Panc1 (cell line): ENCODE results near the gene SMYD4. TPM values are rescaled to one million over a fixed set of nuclear protein-coding genes. Genes with fewer than 3 reads are reported as not detected.
A peak's percentile ranks its signal among the peaks of the same experiment; 100 is the strongest.

Experiments used
- ATAC-seq: fragments of 200-7000 bp; cut with Tn5 transposase; 2 replicates; pipeline ENCODE4 v1.9.1; 2020; ENCODE audit warnings: mild to moderate bottlenecking, moderate library complexity
- BruUV-seq: library from RNA; stranded (reverse); fragments of 400-500 nt; replicated peaks from 2 replicates; lab custom pipeline; 2021; lab: Mats Ljungman, UMichigan
- CTCF ChIA-PET: fragments of 300-600 bp; sonication (Branson Sonifier 250); formaldehyde crosslinking; loops from one replicate; lab custom pipeline; 2022; ENCODE audit warnings: antibody characterized with exemption; lab: Charles Lee
- POLR2A ChIA-PET: fragments of 300-600 bp; sonication (Branson Sonifier 250); formaldehyde crosslinking; loops from one replicate; lab custom pipeline; 2022; ENCODE audit warnings: antibody characterized with exemption; lab: Charles Lee
- DNase-seq: peaks from one replicate; pipeline ENCODE4 v3.0.0-alpha.2; 2010; ENCODE audit warnings: low read depth, low spot score
- H3K27ac ChIP-seq: 2 replicates; pipeline ENCODE4 v1.5.1; 2011; ENCODE audit warnings: mild to moderate bottlenecking, low read length, inconsistent platforms
- H3K27me3 ChIP-seq: fragments of 200-500 bp; sonication (Bioruptor generic); 2 replicates; pipeline ENCODE4 v1.6.0; 2014; ENCODE audit warnings: low read length, inconsistent platforms; ENCODE audit not compliant: control insufficient read depth, insufficient read depth
- H3K36me3 ChIP-seq: fragments of 200-500 bp; sonication (Bioruptor generic); 2 replicates; pipeline ENCODE4 v1.5.1; 2014; ENCODE audit warnings: inconsistent platforms, mild to moderate bottlenecking, low read length, moderate library complexity; ENCODE audit not compliant: control insufficient read depth, insufficient read depth
- H3K4me1 ChIP-seq: 2 replicates; pipeline ENCODE4 v1.5.1; 2011; ENCODE audit warnings: inconsistent platforms, mild to moderate bottlenecking, low read length, moderate library complexity; ENCODE audit not compliant: control insufficient read depth, insufficient read depth
- H3K4me3 ChIP-seq, 2 experiments: 2 replicates each; pipeline ENCODE4 v1.5.1; 2011 to 2012; ENCODE audit warnings: low read depth in 2 of 2, low read length in 2 of 2, mild to moderate bottlenecking in 2 of 2, inconsistent platforms in 1 of 2, moderate library complexity in 1 of 2
- H3K9me3 ChIP-seq: fragments of 200-500 bp; sonication (Bioruptor generic); 2 replicates; pipeline ENCODE4 v1.5.1; 2014; ENCODE audit warnings: low read depth, mild to moderate bottlenecking, inconsistent platforms, low read length, moderate library complexity; ENCODE audit not compliant: control insufficient read depth, insufficient read depth
- POLR2AphosphoS5 ChIP-seq: IDR thresholded peaks from 2 replicates; pipeline ENCODE4 v1.6.1; 2012; ENCODE audit warnings: mild to moderate bottlenecking, low read depth, low read length, moderate library complexity
- REST ChIP-seq, 2 experiments: IDR thresholded peaks; 2 replicates each; pipeline ENCODE4 v1.6.1; 2011 to 2012; ENCODE audit warnings: low read depth in 2 of 2, control low read depth in 1 of 2, low read length in 1 of 2, mild to moderate bottlenecking in 1 of 2, moderate library complexity in 1 of 2; ENCODE audit not compliant: insufficient read depth in 1 of 2
- SIN3A ChIP-seq: IDR thresholded peaks from 2 replicates; pipeline ENCODE4 v1.6.1; 2012; ENCODE audit warnings: low read depth, mild to moderate bottlenecking, low read length, moderate library complexity, borderline replicate concordance; ENCODE audit not compliant: insufficient read depth
- TCF7L2 ChIP-seq: IDR thresholded peaks from 2 replicates; pipeline ENCODE4 v1.6.1; 2011; ENCODE audit warnings: mild to moderate bottlenecking, low read depth, low read length, inconsistent platforms
- in situ Hi-C: cut with HindIII; loops from 2 replicates; pipeline ENCODE4 v1.10.0; 2016; ENCODE audit warnings: low sequenced_read_pairs, low pct_unique_long_range_greater_than_20kb
- intact Hi-C: fragments of 100-400 bp; cut with micrococcal nuclease; formaldehyde crosslinking; loops from one replicate; pipeline ENCODE4 v1.10.0; 2022; ENCODE audit not compliant: unreplicated experiment
- total RNA-seq: library from RNA; stranded (reverse); gene quantifications from one replicate; pipeline ENCODE4 v1.2.1, GENCODE V29; 2021; ENCODE audit not compliant: unreplicated experiment
- TF ChIP-seq, protein P1 (sequence below): fragments of 450-650 bp; IDR thresholded peaks from 2 replicates; pipeline ENCODE4 v1.5.1; 2017; ENCODE audit warnings: mild to moderate bottlenecking

Gene SMYD4
- total RNA-seq, 1 experiment from 2014 or later, result 17.1 TPM

DNA sequence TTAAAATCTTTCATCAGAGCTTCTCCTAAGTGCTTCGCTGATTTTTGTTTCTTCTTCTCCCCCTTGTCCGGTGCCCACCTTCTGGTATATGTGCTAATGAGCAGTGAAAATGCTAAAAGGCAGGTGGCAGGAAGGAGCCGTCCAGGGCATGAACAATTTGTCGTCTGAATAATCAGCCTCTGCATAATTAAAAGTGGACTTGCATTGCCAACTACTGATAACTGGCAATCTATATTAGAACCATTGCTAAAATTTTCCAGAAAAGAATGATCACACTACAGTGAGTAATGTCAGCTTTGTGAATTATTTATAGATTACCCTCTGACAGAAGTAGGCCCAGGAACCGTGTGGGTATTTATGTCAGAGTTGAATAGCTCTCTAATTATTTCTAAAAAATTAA lies 39.8 kb downstream of the SMYD4 start:
- no peak overlapping the region for H3K27ac ChIP-seq
- ATAC-seq (no peak), DNase-seq (no peak)
- peaks cover 12% of the 10 kb centered on the region for H3K4me1 ChIP-seq
- no peaks in the 10 kb centered on the region for H3K36me3 ChIP-seq
- intact Hi-C loops (no loop called here), in situ Hi-C loops (no loop called here)
- no peaks in the 10 kb centered on the region for H3K9me3 ChIP-seq
- ChIA-PET POLR2A (no interaction called here), CTCF (no interaction called here)
- BruUV-seq, result no TSS peak
- H3K27me3 ChIP-seq, result no peaks in the 10 kb centered on the region
- TF ChIP-seq POLR2AphosphoS5 (no peak), SIN3A (no peak), TCF7L2 (no peak), REST (IDR thresholded peaks at IDR 0.05; ENCODE audit: insufficient read depth in 1 of 2, low read depth in 2 of 2, low read length in 1 of 2) (no peak)
- TF ChIP-seq, protein P1, sequence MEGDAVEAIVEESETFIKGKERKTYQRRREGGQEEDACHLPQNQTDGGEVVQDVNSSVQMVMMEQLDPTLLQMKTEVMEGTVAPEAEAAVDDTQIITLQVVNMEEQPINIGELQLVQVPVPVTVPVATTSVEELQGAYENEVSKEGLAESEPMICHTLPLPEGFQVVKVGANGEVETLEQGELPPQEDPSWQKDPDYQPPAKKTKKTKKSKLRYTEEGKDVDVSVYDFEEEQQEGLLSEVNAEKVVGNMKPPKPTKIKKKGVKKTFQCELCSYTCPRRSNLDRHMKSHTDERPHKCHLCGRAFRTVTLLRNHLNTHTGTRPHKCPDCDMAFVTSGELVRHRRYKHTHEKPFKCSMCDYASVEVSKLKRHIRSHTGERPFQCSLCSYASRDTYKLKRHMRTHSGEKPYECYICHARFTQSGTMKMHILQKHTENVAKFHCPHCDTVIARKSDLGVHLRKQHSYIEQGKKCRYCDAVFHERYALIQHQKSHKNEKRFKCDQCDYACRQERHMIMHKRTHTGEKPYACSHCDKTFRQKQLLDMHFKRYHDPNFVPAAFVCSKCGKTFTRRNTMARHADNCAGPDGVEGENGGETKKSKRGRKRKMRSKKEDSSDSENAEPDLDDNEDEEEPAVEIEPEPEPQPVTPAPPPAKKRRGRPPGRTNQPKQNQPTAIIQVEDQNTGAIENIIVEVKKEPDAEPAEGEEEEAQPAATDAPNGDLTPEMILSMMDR, result no peak
- H3K4me3 ChIP-seq, result no peak overlapping the region

DNA sequence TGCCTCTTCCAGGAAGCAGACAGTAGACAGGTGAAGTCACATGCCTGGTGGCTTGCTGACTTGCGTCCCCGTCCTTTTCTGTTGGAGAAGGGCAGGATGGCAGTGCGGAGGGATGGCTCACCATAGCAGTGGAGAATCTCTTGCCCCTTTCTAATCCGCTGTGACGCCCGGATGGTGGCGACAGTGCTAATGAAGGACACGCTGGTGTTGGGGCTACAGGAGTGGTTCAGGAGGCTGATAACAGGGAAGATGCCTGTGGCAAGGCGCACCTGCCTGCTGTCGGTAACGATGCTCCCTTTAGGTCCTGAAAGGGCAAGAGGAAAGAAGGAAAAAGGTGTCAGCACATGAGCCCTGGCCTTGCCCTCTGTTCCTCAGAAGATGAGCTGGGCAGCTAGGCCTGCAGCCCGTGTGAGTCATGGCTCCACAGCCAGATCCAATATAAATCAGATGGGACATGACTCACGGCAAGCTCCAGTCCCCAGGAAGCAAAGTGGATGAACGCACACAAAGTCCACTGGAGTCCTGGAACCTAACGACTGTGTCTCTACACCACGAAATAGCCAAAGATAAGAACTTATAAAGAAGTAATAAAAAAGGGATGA lies 42.3 kb downstream of the SMYD4 start:
- Histone ChIP-seq H3K4me1 (peaks cover 15% of the 10 kb centered on the region), H3K9me3 (no peaks in the 10 kb centered on the region), H3K27ac (peak overlapping the region; percentile 39), H3K4me3 (no peak overlapping the region), H3K36me3 (no peaks in the 10 kb centered on the region; the same call in 1 of the 2 replicates), H3K27me3 (no peaks in the 10 kb centered on the region)
- in situ Hi-C loops, result no loop called here
- intact Hi-C loops, result no loop called here
- ATAC-seq (peak; percentile 97), DNase-seq (peak; percentile 77)
- no TSS peak for BruUV-seq
- ChIA-PET CTCF (no interaction called here), POLR2A (interaction anchor here (0.7 kb wide), 2 partner anchors 16 to 71 kb away, joined by 3 read pairs; no protein-coding TSS in a partner anchor)
- TF ChIP-seq SIN3A (no peak), POLR2AphosphoS5 (no peak), TCF7L2 (no peak), REST (IDR thresholded peaks at IDR 0.05; ENCODE audit: insufficient read depth in 1 of 2, low read depth in 2 of 2, low read length in 1 of 2) (no peak)
- TF ChIP-seq, protein P1, result no peak
